Right lobe of liver (tissue), 6 donors: ENCODE results near the gene MYLK4. TPM values are rescaled to one million over a fixed set of nuclear protein-coding genes. Genes with fewer than 3 reads are reported as not detected.

Source experiments
- ATAC-seq, 4 donors: fragments of 200-7000 bp; cut with Tn5 transposase; one replicate each; pipeline ENCODE4 v1.9.1; 2020; ENCODE audit warnings: mild to moderate bottlenecking in 4 of 4, moderate library complexity in 4 of 4
- DNase-seq, 3 donors: peaks; one replicate each; pipeline ENCODE4 v3.0.0-alpha.2; 2020
- H3K27ac ChIP-seq, 3 donors: fragments of 200-600 bp; one replicate each; pipeline ENCODE4 v1.8.0; 2022
- H3K27me3 ChIP-seq, 2 donors: fragments of 200-600 bp; one replicate each; pipeline ENCODE4 v1.8.0; 2022
- H3K36me3 ChIP-seq, 4 donors: fragments of 200-600 bp; sonication (generic) in 1 of 4; one replicate each; pipeline versions ENCODE4 v1.5.1 to v1.8.0; 2017 to 2022; ENCODE audit warnings: control low read depth in 1 of 4
- H3K4me1 ChIP-seq, 4 donors: fragments of 200-600 bp; sonication (generic) in 1 of 4; one replicate each; pipeline versions ENCODE4 v1.5.1 to v1.8.0; 2017 to 2022; ENCODE audit warnings: control low read depth in 1 of 4
- H3K4me3 ChIP-seq, 3 donors: fragments of 200-600 bp; one replicate each; pipeline ENCODE4 v1.8.0; 2022
- H3K9me3 ChIP-seq, 4 donors: fragments of 200-600 bp; sonication (generic) in 1 of 4; one replicate each; pipeline versions ENCODE4 v1.5.1 to v1.8.0; 2017 to 2022; ENCODE audit warnings: control low read depth in 1 of 4
- CTCF ChIP-seq, 4 donors: fragments of 200-600 bp in 3 of 4; fragments of 450-650 bp in 1 of 4; IDR thresholded peaks; one replicate each; pipeline versions ENCODE4 v1.5.1 to v1.8.0; 2016 to 2022; ENCODE audit warnings: antibody characterized with exemption in 4 of 4, mild to moderate bottlenecking in 2 of 4
- POLR2A ChIP-seq: fragments of 450-650 bp; IDR thresholded peaks from one replicate; pipeline ENCODE4 v1.6.1; 2017; ENCODE audit warnings: antibody characterized with exemption, mild to moderate bottlenecking
- WGBS: methylation state at CpG from one replicate; pipeline ENCODE4 v1.1.6; 2018; ENCODE audit warnings: low coverage, low lambda C conversion rate; ENCODE audit not compliant: insufficient coverage; ENCODE audit errors: missing lambda C conversion rate; 5-methylcytosine and 5-hydroxymethylcytosine counted together
- intact Hi-C, 2 donors: fragments of 100-400 bp; cut with DNase I; formaldehyde crosslinking; loops; one replicate each; pipeline versions ENCODE4 v1.11.2 to v1.14.1; 2022
- total RNA-seq, 6 experiments: library from RNA; depleted of rRNA in 2 of 6; stranded (reverse); fragments of >200 nt in 2 of 6; fragmentation: NEBNext Ultra II Directional in 3 of 6; extraction: Animal tissue kit (Norgen Biotek cat#: 25700) in 3 of 6; gene quantifications; one replicate each; pipeline versions ENCODE4 v1.1.0 to v1.2.4, GENCODE V29; 2016 to 2023
- donor health status: DM: no; HTN: yes; CAD: no.
- donor health status: DM: no; HTN: no; CAD: no.
- donor health status: DM: no; HTN: no; CAD: no.
- donor health status: DM: no; HTN: yes; CAD: no.
- donor health status: DM: no; HTN: yes; CAD: no.

Gene MYLK4
- total RNA-seq, 6 experiments from 2014 or later = 0.22 to 0.46 (median 0.27) TPM; not detected in 1

- H3K4me3 ChIP-seq = no peak overlapping the region
- WGBS = 54% methylated on average over 11 of the region's 11 CpGs
- no peaks in the 10 kb centered on the region for H3K27me3 ChIP-seq
- DNase-seq (peak in 2 of 3 donors; percentile 50 to 72), ATAC-seq (peak; percentile 90 to 97 (median 96))
- no peaks in the 10 kb centered on the region for H3K9me3 ChIP-seq
- H3K27ac ChIP-seq = peak overlapping the region; percentile 15 to 41 (median 34)
- TF ChIP-seq CTCF (IDR thresholded peaks at IDR 0.05) (peak; percentile 71 to 86 (median 80)), POLR2A (no peak)
- H3K36me3 ChIP-seq = no peaks in the 10 kb centered on the region
- intact Hi-C loops = no loop called here
- no peaks in the 10 kb centered on the region for H3K4me1 ChIP-seq
These were observed 40.1 kb upstream of the MYLK4 start for GRCh38 chr6:2790588-2791449.

GRCh38 chr6:2786269-2786668, 35.5 kb upstream of the MYLK4 start:
- Histone ChIP-seq H3K4me3 (no peak overlapping the region), H3K4me1 (no peaks in the 10 kb centered on the region), H3K27ac (no peak overlapping the region), H3K36me3 (peaks cover 0 to 19% (median 0%) of the 10 kb centered on the region in 4 donors), H3K27me3 (no peaks in the 10 kb centered on the region), H3K9me3 (no peaks in the 10 kb centered on the region)
- DNase-seq (no peak), ATAC-seq (no peak)
- TF ChIP-seq POLR2A (no peak), CTCF (IDR thresholded peaks at IDR 0.05) (no peak)
- intact Hi-C loops = no loop called here
- 63% methylated on average over 2 of the region's 4 CpGs for WGBS

- H3K4me3 ChIP-seq = no peak overlapping the region
- H3K27ac ChIP-seq = no peak overlapping the region
- H3K36me3 ChIP-seq = peaks cover 0 to 31% (median 4%) of the 10 kb centered on the region in 4 donors
- DNase-seq (no peak), ATAC-seq (no peak)
- H3K27me3 ChIP-seq = no peaks in the 10 kb centered on the region
- TF ChIP-seq CTCF (IDR thresholded peaks at IDR 0.05) (no peak), POLR2A (no peak)
- H3K4me1 ChIP-seq = no peaks in the 10 kb centered on the region
- intact Hi-C loops = no loop called here
- WGBS = 85% methylated on average over 2 of the region's 7 CpGs
- H3K9me3 ChIP-seq = no peaks in the 10 kb centered on the region
These were observed 34.2 kb upstream of the MYLK4 start for GRCh38 chr6:2784930-2785329.

- H3K9me3 ChIP-seq = no peaks in the 10 kb centered on the region
- no peaks in the 10 kb centered on the region for H3K4me1 ChIP-seq
- no peak overlapping the region for H3K4me3 ChIP-seq
- ATAC-seq = no peak
- 87% methylated on average over 5 of the region's 5 CpGs for WGBS
- TF ChIP-seq POLR2A (no peak), CTCF (IDR thresholded peaks at IDR 0.05) (no peak)
- intact Hi-C loops = no loop called here
- H3K27me3 ChIP-seq = no peaks in the 10 kb centered on the region
- H3K27ac ChIP-seq = no peak overlapping the region
- peaks cover 0 to 36% (median 5%) of the 10 kb centered on the region in 4 donors for H3K36me3 ChIP-seq
- DNase-seq = no peak
These were observed 33.3 kb upstream of the MYLK4 start for GRCh38 chr6:2784061-2784460.
